A673 (cell line): ENCODE results near the gene DLEU7.

Source experiments
- EZH2 ChIP-seq: fragments of 200-600 bp; sonication (generic); IDR thresholded peaks from 2 replicates; pipeline ENCODE4 v1.6.1; 2017; ENCODE audit warnings: borderline replicate concordance, low read depth, mild to moderate bottlenecking, mixed read lengths, antibody characterized with exemption, low read length; ENCODE audit not compliant: poor library complexity, severe bottlenecking
- TF ChIP-seq, protein P1 (sequence below): fragments of 300-800, 200-600 bp; sonication (generic); conservative IDR thresholded peaks from 2 replicates; pipeline ENCODE4 v1.5.1; 2017; ENCODE audit warnings: low read depth, mild to moderate bottlenecking, antibody characterized with exemption, low read length, moderate library complexity, mixed read lengths

- TF ChIP-seq, protein P1, sequence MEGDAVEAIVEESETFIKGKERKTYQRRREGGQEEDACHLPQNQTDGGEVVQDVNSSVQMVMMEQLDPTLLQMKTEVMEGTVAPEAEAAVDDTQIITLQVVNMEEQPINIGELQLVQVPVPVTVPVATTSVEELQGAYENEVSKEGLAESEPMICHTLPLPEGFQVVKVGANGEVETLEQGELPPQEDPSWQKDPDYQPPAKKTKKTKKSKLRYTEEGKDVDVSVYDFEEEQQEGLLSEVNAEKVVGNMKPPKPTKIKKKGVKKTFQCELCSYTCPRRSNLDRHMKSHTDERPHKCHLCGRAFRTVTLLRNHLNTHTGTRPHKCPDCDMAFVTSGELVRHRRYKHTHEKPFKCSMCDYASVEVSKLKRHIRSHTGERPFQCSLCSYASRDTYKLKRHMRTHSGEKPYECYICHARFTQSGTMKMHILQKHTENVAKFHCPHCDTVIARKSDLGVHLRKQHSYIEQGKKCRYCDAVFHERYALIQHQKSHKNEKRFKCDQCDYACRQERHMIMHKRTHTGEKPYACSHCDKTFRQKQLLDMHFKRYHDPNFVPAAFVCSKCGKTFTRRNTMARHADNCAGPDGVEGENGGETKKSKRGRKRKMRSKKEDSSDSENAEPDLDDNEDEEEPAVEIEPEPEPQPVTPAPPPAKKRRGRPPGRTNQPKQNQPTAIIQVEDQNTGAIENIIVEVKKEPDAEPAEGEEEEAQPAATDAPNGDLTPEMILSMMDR = no peak
- TF ChIP-seq EZH2 = no peak
Measured at GRCh38 chr13:50783066-50783465, 60.4 kb downstream of the DLEU7 start.
